ENCODE measurements around the gene HHAT.

DNA sequence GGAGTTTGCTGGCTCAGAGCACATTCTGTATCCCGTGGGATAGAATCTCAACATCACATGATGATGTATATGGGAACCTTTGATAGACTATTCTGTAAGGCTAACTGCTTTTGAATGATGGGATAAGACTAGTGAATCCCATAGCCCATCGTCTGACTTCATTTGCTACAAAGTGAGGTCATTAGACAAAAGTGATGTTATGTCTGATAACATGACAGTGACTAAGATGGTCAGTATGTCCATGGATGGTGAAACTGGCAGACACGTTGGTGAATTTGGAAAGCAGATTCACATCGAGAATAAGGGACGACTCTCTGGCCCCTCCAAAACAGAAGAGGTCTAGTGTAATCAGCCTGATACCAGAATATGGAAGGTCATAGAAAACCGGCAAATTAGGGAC lies 108.4 kb downstream of the HHAT start:
- TF ChIP-seq ZFP1 (CRISPR knock-in tag; IDR thresholded peaks at IDR 0.05) = no peak
- TF ChIP-seq YY1 (IDR thresholded peaks at IDR 0.05; ENCODE audit: borderline replicate concordance in 1 of 3, control insufficient read depth in 1 of 3, extremely low read depth in 1 of 3, insufficient read depth in 3 of 3, insufficient read length in 1 of 3, insufficient replicate concordance in 2 of 3, low read depth in 1 of 3, low read length in 2 of 3) = no peak
